HEK293 (cell line): ENCODE results near the gene TMEM164.
A peak's percentile ranks its signal among the peaks of the same experiment; 100 is the strongest.

Source experiments
- CTCF ChIA-PET: fragments of 350-600 bp; formaldehyde crosslinking; extraction: SDS; loops from one replicate; lab custom pipeline; 2021; ENCODE audit warnings: antibody characterized with exemption; lab: Yijun Ruan, JAX
- POLR2A ChIA-PET: fragments of 300-600 bp; formaldehyde crosslinking; extraction: SDS; loops from one replicate; lab custom pipeline; 2020; ENCODE audit warnings: antibody characterized with exemption, inconsistent platforms; lab: Yijun Ruan, JAX
- H3K27ac ChIP-seq: fragments of 200-500 bp; sonication (Bioruptor generic); 2 replicates; pipeline ENCODE4 v1.5.1; 2014; ENCODE audit warnings: low read depth, low read length, control low read depth, inconsistent platforms; ENCODE audit errors: extremely low read depth
- H3K36me3 ChIP-seq, 2 experiments: fragments of 200-500 bp in 1 of 2; sonication (Bioruptor generic) in 1 of 2; 1 replicate in 1 of 2; 2 replicates in 1 of 2; pipeline ENCODE4 v1.5.1; 2014 to 2017; ENCODE audit warnings: inconsistent platforms in 2 of 2, low read length in 2 of 2; ENCODE audit not compliant: control insufficient read depth in 2 of 2, insufficient read depth in 1 of 2
- H3K4me1 ChIP-seq: fragments of 200-500 bp; sonication (Bioruptor generic); 2 replicates; pipeline ENCODE4 v1.5.1; 2014; ENCODE audit warnings: mild to moderate bottlenecking, low read length, inconsistent platforms; ENCODE audit not compliant: control insufficient read depth, insufficient read depth
- H3K4me3 ChIP-seq: 2 replicates; pipeline ENCODE4 v1.5.1; 2011; ENCODE audit warnings: low read depth, mild to moderate bottlenecking, control low read depth, low read length, moderate library complexity
- H3K9me3 ChIP-seq: fragments of 200-500 bp; sonication (Bioruptor generic); 2 replicates; pipeline ENCODE4 v1.5.1; 2014; ENCODE audit warnings: low read depth, low read length, inconsistent platforms; ENCODE audit not compliant: control insufficient read depth, insufficient read depth
- EGR2 ChIP-seq: fragments of 450-650 bp; formaldehyde crosslinking; IDR thresholded peaks from 2 replicates; pipeline ENCODE4 v1.5.1; 2016; ENCODE audit warnings: low read depth, missing biosample characterization, missing genetic modification characterization
- GLIS2 ChIP-seq: fragments of 450-650 bp; formaldehyde crosslinking; IDR thresholded peaks from 2 replicates; pipeline ENCODE4 v1.5.1; 2016; ENCODE audit warnings: missing biosample characterization, missing genetic modification characterization
- HOXD13 ChIP-seq: sonication (generic); formaldehyde crosslinking; IDR thresholded peaks from 2 replicates; pipeline ENCODE4 v1.8.0; 2022; ENCODE audit warnings: missing genetic modification reagents, borderline replicate concordance
- SALL2 ChIP-seq: fragments of 450-650 bp; formaldehyde crosslinking; IDR thresholded peaks from 2 replicates; pipeline ENCODE4 v1.5.0; 2017; ENCODE audit warnings: missing biosample characterization, mild to moderate bottlenecking, missing genetic modification characterization, borderline replicate concordance
- ZBTB20 ChIP-seq: fragments of 450-650 bp; formaldehyde crosslinking; IDR thresholded peaks from 2 replicates; pipeline ENCODE4 v1.5.1; 2016; ENCODE audit warnings: missing biosample characterization, missing genetic modification characterization
- ZBTB48 ChIP-seq: fragments of 450-650 bp; formaldehyde crosslinking; IDR thresholded peaks from 2 replicates; pipeline ENCODE4 v1.5.1; 2016; ENCODE audit warnings: missing biosample characterization, missing genetic modification characterization
- ZFP41 ChIP-seq: fragments of 450-650 bp; formaldehyde crosslinking; IDR thresholded peaks from 2 replicates; pipeline ENCODE4 v1.5.1; 2016; ENCODE audit warnings: missing biosample characterization, missing genetic modification characterization, borderline replicate concordance
- ZNF10 ChIP-seq: fragments of 450-650 bp; formaldehyde crosslinking; IDR thresholded peaks from 2 replicates; pipeline ENCODE4 v1.5.1; 2017; ENCODE audit warnings: missing biosample characterization, missing genetic modification characterization
- ZNF157 ChIP-seq: fragments of 450-650 bp; formaldehyde crosslinking; IDR thresholded peaks from 2 replicates; pipeline ENCODE4 v1.5.1; 2016; ENCODE audit warnings: missing biosample characterization, missing genetic modification characterization
- ZNF202 ChIP-seq: fragments of 450-650 bp; formaldehyde crosslinking; IDR thresholded peaks from 2 replicates; pipeline ENCODE4 v1.5.1; 2016; ENCODE audit warnings: missing biosample characterization, missing genetic modification characterization, borderline replicate concordance
- ZNF223 ChIP-seq: fragments of 450-650 bp; formaldehyde crosslinking; IDR thresholded peaks from 2 replicates; pipeline ENCODE4 v1.5.1; 2016; ENCODE audit warnings: missing biosample characterization, missing genetic modification characterization
- ZNF23 ChIP-seq: fragments of 450-650 bp; formaldehyde crosslinking; IDR thresholded peaks from 2 replicates; pipeline ENCODE4 v1.5.1; 2016; ENCODE audit warnings: missing biosample characterization, missing genetic modification characterization, borderline replicate concordance
- ZNF248 ChIP-seq: fragments of 450-650 bp; formaldehyde crosslinking; IDR thresholded peaks from 2 replicates; pipeline ENCODE4 v1.5.1; 2017; ENCODE audit warnings: missing biosample characterization, missing genetic modification characterization
- ZNF514 ChIP-seq: fragments of 450-650 bp; formaldehyde crosslinking; IDR thresholded peaks from 2 replicates; pipeline ENCODE4 v1.5.1; 2016; ENCODE audit warnings: missing biosample characterization, missing genetic modification characterization
- ZNF544 ChIP-seq: fragments of 450-650 bp; formaldehyde crosslinking; IDR thresholded peaks from 2 replicates; pipeline ENCODE4 v1.5.0; 2017; ENCODE audit warnings: missing biosample characterization, missing genetic modification characterization
- ZNF585B ChIP-seq: fragments of 450-650 bp; formaldehyde crosslinking; IDR thresholded peaks from 2 replicates; pipeline ENCODE4 v1.5.1; 2016; ENCODE audit warnings: missing biosample characterization, missing genetic modification characterization
- ZNF658 ChIP-seq: fragments of 450-650 bp; formaldehyde crosslinking; IDR thresholded peaks from 2 replicates; pipeline ENCODE4; 2016; ENCODE audit warnings: missing biosample characterization, missing genetic modification characterization
- ZNF776 ChIP-seq: fragments of 450-650 bp; formaldehyde crosslinking; IDR thresholded peaks from 2 replicates; pipeline ENCODE4 v1.5.0; 2017; ENCODE audit warnings: missing biosample characterization, missing genetic modification characterization, borderline replicate concordance
- ZNF791 ChIP-seq: fragments of 450-650 bp; formaldehyde crosslinking; IDR thresholded peaks from 2 replicates; pipeline ENCODE4 v1.5.1; 2016; ENCODE audit warnings: missing biosample characterization, missing genetic modification characterization
- ZSCAN30 ChIP-seq: fragments of 450-650 bp; IDR thresholded peaks from 2 replicates; pipeline ENCODE4 v1.5.1; 2018; ENCODE audit warnings: missing biosample characterization, mild to moderate bottlenecking, missing genetic modification characterization, moderate library complexity
- TF ChIP-seq, protein P1 (sequence below): fragments of 450-650 bp; formaldehyde crosslinking; IDR thresholded peaks from 2 replicates; pipeline ENCODE4 v1.5.1; 2016; ENCODE audit warnings: missing biosample characterization, missing genetic modification characterization
- TF ChIP-seq, protein P2 (sequence below): fragments of 450-650 bp; formaldehyde crosslinking; IDR thresholded peaks from 2 replicates; pipeline ENCODE4 v1.5.1; 2016; ENCODE audit warnings: missing biosample characterization, missing genetic modification characterization
- TF ChIP-seq, protein P3 (sequence below): fragments of 450-650 bp; formaldehyde crosslinking; IDR thresholded peaks from 2 replicates; pipeline ENCODE4 v1.5.1; 2017; ENCODE audit warnings: missing biosample characterization, missing genetic modification characterization
- TF ChIP-seq, protein P4 (sequence below): fragments of 450-650 bp; formaldehyde crosslinking; IDR thresholded peaks from 2 replicates; pipeline ENCODE4 v1.5.1; 2016; ENCODE audit warnings: missing biosample characterization, missing genetic modification characterization

Gene TMEM164

DNA sequence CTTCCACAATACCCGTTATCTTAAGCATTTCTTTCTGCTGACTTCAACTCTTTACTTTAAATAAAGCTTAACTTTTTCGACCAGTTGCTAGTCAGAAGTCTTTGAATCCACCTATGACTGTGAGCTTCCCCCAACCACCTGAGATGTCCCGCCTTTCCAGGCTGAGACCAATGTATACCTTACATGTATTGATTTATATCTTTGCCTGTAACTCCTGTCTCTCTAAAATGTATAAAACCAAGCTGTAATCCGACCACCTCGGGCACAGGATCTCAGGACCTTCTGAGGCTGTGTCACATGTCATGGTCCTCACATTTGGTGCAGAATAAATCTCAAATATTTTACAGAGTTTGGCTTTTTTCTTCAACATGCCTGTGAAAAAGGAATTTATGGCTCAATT is 2.9 kb upstream of the TMEM164 start:
- no peak for TF ChIP-seq EGR2
- TF ChIP-seq, protein P1, sequence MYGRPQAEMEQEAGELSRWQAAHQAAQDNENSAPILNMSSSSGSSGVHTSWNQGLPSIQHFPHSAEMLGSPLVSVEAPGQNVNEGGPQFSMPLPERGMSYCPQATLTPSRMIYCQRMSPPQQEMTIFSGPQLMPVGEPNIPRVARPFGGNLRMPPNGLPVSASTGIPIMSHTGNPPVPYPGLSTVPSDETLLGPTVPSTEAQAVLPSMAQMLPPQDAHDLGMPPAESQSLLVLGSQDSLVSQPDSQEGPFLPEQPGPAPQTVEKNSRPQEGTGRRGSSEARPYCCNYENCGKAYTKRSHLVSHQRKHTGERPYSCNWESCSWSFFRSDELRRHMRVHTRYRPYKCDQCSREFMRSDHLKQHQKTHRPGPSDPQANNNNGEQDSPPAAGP (tag by site-specific recombination), result no peak
- TF ChIP-seq ZSCAN30 (tag by site-specific recombination), result no peak
- no peak for TF ChIP-seq ZNF585B
- TF ChIP-seq ZNF791 (tag by site-specific recombination), result no peak
- no peak for TF ChIP-seq HOXD13 (CRISPR knock-in tag)
- TF ChIP-seq, protein P2, sequence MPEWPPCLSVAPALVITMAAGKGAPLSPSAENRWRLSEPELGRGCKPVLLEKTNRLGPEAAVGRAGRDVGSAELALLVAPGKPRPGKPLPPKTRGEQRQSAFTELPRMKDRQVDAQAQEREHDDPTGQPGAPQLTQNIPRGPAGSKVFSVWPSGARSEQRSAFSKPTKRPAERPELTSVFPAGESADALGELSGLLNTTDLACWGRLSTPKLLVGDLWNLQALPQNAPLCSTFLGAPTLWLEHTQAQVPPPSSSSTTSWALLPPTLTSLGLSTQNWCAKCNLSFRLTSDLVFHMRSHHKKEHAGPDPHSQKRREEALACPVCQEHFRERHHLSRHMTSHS (tag by site-specific recombination), result no peak
- H3K9me3 ChIP-seq, result no peaks in the 10 kb centered on the region
- ChIA-PET CTCF (interaction anchor here (0.6 kb wide), 1 partner anchor 63 kb away, joined by 3 read pairs; no protein-coding TSS in a partner anchor), POLR2A (no interaction called here)
- H3K36me3 ChIP-seq, result no peaks in the 10 kb centered on the region
- peaks cover 3% of the 10 kb centered on the region for H3K4me1 ChIP-seq
- H3K4me3 ChIP-seq, result no peak overlapping the region
- no peak overlapping the region for H3K27ac ChIP-seq

GRCh38 chrX:110000847-110001713 is 1.8 kb upstream of the TMEM164 start:
- TF ChIP-seq ZNF10 (tag by site-specific recombination), result no peak
- TF ChIP-seq, all 188 proteins: peak for 0
- POLR2A ChIA-PET, result interaction anchor here (1.9 to 2.0 kb wide), 2 partner anchors 12 to 464 kb away, joined by 4 to 11 read pairs; partner anchors contain the start of gene NXT2
- H3K4me3 ChIP-seq, result no peak overlapping the region
- no peaks in the 10 kb centered on the region for H3K36me3 ChIP-seq
- CTCF ChIA-PET, result no interaction called here
- no peak overlapping the region for H3K27ac ChIP-seq
- peaks cover 3% of the 10 kb centered on the region for H3K4me1 ChIP-seq
- H3K9me3 ChIP-seq, result no peaks in the 10 kb centered on the region

DNA sequence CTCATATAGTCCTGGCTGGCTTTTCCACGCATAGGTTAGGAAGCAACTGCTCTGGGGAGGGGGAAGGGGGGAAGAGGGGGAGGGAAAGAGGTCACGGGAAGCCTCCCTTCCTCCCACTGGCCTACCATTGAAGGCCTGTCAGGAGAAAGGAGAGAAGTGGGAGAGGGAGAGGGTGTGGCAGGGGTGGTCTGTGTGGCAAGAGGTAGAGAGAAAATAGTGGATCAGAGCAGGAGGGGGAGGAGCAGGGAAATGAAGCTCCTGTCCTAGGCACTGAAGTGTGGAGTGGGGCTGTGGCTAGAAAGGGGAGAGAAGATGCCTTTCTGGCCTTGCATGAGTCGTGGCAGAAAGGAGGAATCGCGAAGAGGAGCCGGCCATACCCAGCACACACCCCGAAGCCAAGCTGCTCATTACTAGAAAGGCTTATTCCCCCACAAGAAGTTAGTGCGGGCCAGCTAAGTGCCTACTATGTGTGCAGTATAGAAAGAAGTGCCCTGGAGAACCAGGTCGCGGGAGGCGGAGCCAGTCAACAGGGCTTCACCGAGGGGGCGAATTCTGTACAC is 1.1 kb upstream of the TMEM164 start:
- H3K27ac ChIP-seq, result peak overlapping the region; percentile 76
- CTCF ChIA-PET, result interaction anchor here (0.6 kb wide), 1 partner anchor 10 kb away, joined by 4 read pairs; no protein-coding TSS in a partner anchor
- POLR2A ChIA-PET, result interaction anchor here (0.6 to 2.0 kb wide), 5 partner anchors 11 to 1315 kb away, joined by 3 to 11 read pairs (median 4); partner anchors contain the start of gene NXT2
- TF ChIP-seq, protein P3, sequence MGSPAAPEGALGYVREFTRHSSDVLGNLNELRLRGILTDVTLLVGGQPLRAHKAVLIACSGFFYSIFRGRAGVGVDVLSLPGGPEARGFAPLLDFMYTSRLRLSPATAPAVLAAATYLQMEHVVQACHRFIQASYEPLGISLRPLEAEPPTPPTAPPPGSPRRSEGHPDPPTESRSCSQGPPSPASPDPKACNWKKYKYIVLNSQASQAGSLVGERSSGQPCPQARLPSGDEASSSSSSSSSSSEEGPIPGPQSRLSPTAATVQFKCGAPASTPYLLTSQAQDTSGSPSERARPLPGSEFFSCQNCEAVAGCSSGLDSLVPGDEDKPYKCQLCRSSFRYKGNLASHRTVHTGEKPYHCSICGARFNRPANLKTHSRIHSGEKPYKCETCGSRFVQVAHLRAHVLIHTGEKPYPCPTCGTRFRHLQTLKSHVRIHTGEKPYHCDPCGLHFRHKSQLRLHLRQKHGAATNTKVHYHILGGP (tag by site-specific recombination), result no peak
- no peak for TF ChIP-seq ZNF514 (tag by site-specific recombination)
- TF ChIP-seq ZNF776 (tag by site-specific recombination), result no peak
- no peak for TF ChIP-seq ZNF202
- TF ChIP-seq SALL2 (tag by site-specific recombination), result no peak
- no peak for TF ChIP-seq ZNF223 (tag by site-specific recombination)
- TF ChIP-seq, protein P4, sequence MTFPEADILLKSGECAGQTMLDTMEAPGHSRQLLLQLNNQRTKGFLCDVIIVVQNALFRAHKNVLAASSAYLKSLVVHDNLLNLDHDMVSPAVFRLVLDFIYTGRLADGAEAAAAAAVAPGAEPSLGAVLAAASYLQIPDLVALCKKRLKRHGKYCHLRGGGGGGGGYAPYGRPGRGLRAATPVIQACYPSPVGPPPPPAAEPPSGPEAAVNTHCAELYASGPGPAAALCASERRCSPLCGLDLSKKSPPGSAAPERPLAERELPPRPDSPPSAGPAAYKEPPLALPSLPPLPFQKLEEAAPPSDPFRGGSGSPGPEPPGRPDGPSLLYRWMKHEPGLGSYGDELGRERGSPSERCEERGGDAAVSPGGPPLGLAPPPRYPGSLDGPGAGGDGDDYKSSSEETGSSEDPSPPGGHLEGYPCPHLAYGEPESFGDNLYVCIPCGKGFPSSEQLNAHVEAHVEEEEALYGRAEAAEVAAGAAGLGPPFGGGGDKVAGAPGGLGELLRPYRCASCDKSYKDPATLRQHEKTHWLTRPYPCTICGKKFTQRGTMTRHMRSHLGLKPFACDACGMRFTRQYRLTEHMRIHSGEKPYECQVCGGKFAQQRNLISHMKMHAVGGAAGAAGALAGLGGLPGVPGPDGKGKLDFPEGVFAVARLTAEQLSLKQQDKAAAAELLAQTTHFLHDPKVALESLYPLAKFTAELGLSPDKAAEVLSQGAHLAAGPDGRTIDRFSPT, result no peak
- no peak for TF ChIP-seq ZNF23
- 0 out of 2 replicates have a peak, but pooled peaks have one; percentile 11 for TF ChIP-seq EGR2
- no peak for TF ChIP-seq ZNF544 (tag by site-specific recombination)
- no peak for TF ChIP-seq ZNF157 (tag by site-specific recombination)
- no peak for TF ChIP-seq ZBTB48
- TF ChIP-seq ZBTB20 (tag by site-specific recombination), result no peak
- no peak for TF ChIP-seq ZFP41 (tag by site-specific recombination)
- TF ChIP-seq ZNF248, result no peak
- TF ChIP-seq ZNF658 (tag by site-specific recombination), result no peak
- TF ChIP-seq GLIS2 (tag by site-specific recombination), result 0 out of 2 replicates have a peak, but pooled peaks have one; percentile 19

More for the DNA sequence above, 1.1 kb upstream of the TMEM164 start:
- no peak overlapping the region; the same call in 1 of the 2 replicates for H3K4me3 ChIP-seq
- no peaks in the 10 kb centered on the region for H3K36me3 ChIP-seq
- H3K4me1 ChIP-seq, result peaks cover 3% of the 10 kb centered on the region
- no peaks in the 10 kb centered on the region for H3K9me3 ChIP-seq
